SU-DHL-6 (cell line): ENCODE data around the gene MMP15.

Source experiments
- H2AFZ ChIP-seq: fragments of 200-600 bp; sonication (generic); 2 replicates; pipeline ENCODE4 v1.6.1; 2014; ENCODE audit warnings: low read depth, mild to moderate bottlenecking, moderate library complexity, mixed read lengths, antibody characterized with exemption, low read length; ENCODE audit not compliant: severe bottlenecking
- H3F3A ChIP-seq: fragments of 200-600 bp; shearing (Covaris generic); 2 replicates; pipeline ENCODE4 v1.6.0; 2016; ENCODE audit warnings: antibody characterized with exemption, mild to moderate bottlenecking; ENCODE audit not compliant: insufficient read depth
- H3K27ac ChIP-seq: fragments of 200-600 bp; sonication (generic); 2 replicates; pipeline ENCODE4 v1.5.1; 2016; ENCODE audit warnings: low read depth, mild to moderate bottlenecking, low read length, moderate library complexity, mixed read lengths
- H3K27me3 ChIP-seq: fragments of 200-600 bp; sonication (generic), shearing (Covaris generic); 2 replicates; pipeline ENCODE4 v1.6.0; 2014; ENCODE audit warnings: mild to moderate bottlenecking, low read length
- H3K36me3 ChIP-seq: fragments of 200-600 bp; sonication (generic); 2 replicates; pipeline ENCODE4 v1.6.1; 2014; ENCODE audit warnings: mild to moderate bottlenecking, low read length, mixed read lengths
- H3K4me2 ChIP-seq: fragments of 300-600, 200-600 bp; shearing (Covaris generic), sonication (generic); 2 replicates; pipeline ENCODE4 v1.6.0; 2014; ENCODE audit warnings: low read length, low read depth, mild to moderate bottlenecking; ENCODE audit not compliant: poor library complexity, severe bottlenecking
- H3K4me3 ChIP-seq: fragments of 200-600 bp; sonication (generic); 2 replicates; pipeline ENCODE4 v1.5.1; 2014; ENCODE audit warnings: antibody characterized with exemption, low read length, mild to moderate bottlenecking, mixed read lengths; ENCODE audit not compliant: insufficient read depth, poor library complexity, severe bottlenecking
- H3K79me2 ChIP-seq: fragments of 200-600 bp; sonication (generic); 2 replicates; pipeline ENCODE4 v1.6.1; 2014; ENCODE audit warnings: mild to moderate bottlenecking, low read length, moderate library complexity; ENCODE audit not compliant: insufficient read depth
- H3K9ac ChIP-seq: fragments of 200-600 bp; sonication (generic); 2 replicates; pipeline ENCODE4 v1.7.0; 2014; ENCODE audit warnings: mild to moderate bottlenecking, low read length
- H3K9me2 ChIP-seq: fragments of 200-600 bp; sonication (generic); replicated peaks from 2 replicates; pipeline ENCODE4 v1.6.1; 2014; ENCODE audit warnings: low read length; ENCODE audit not compliant: insufficient read depth
- H3K9me3 ChIP-seq: fragments of 200-600 bp; sonication (generic); 2 replicates; pipeline ENCODE4 v1.6.1; 2014; ENCODE audit warnings: low read length, mixed read lengths; ENCODE audit not compliant: insufficient read depth
- H4K20me1 ChIP-seq: fragments of 200-600 bp; sonication (generic); 2 replicates; pipeline ENCODE4 v1.6.1; 2014; ENCODE audit warnings: low read depth, mild to moderate bottlenecking, antibody characterized with exemption, low read length, moderate library complexity, mixed read lengths
- CTCF ChIP-seq: fragments of 200-600 bp; sonication (generic); IDR thresholded peaks from one replicate; pipeline ENCODE4 v1.5.1; 2017; ENCODE audit warnings: antibody characterized with exemption, mild to moderate bottlenecking, low read length, moderate library complexity; ENCODE audit not compliant: insufficient read depth, poor library complexity, severe bottlenecking
- EZH2phosphoT487 ChIP-seq: fragments of 200-600 bp; sonication (generic), shearing (Covaris generic); conservative IDR thresholded peaks from 2 replicates; pipeline ENCODE4 v1.6.1; 2018; ENCODE audit warnings: mild to moderate bottlenecking, antibody characterized with exemption, low read length, moderate library complexity, mixed read lengths

Gene MMP15

DNA sequence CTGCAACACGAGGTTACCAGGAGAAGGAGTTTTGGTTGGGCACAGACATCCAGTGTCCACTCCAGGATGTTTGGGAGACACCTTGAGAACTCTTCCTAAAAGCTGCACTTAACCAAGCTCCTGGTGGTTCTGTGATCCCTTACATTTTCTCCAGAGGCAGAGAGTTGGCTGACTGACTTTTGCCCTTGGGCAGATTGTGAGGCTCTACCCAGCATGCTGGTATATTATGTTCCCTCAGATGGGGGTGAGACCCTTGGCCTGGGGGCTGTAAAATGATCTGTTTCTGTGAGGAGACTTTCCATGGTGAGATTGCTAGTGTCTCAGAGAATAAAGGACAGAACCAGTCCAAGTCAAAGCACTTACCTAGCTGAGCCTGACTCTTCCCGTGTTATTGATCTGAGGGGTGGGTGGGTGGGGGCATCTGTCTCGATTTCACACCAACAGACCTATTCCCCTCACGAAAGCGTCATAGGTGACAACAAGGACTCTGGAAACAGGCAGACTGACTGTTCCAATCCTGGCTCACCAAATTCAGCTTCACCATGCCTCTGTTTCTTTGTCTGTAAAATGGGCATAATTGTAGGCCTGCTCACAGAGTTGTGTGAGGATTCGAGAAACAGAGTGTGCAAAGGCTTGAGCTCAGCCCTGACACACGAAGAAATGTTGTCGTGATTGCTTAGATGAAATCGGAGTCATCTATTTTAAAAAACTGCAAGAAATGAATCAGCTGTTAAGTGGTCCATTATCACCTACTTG, 12.2 kb upstream of the MMP15 start:
- no peaks in the 10 kb centered on the region for H3F3A ChIP-seq

DNA sequence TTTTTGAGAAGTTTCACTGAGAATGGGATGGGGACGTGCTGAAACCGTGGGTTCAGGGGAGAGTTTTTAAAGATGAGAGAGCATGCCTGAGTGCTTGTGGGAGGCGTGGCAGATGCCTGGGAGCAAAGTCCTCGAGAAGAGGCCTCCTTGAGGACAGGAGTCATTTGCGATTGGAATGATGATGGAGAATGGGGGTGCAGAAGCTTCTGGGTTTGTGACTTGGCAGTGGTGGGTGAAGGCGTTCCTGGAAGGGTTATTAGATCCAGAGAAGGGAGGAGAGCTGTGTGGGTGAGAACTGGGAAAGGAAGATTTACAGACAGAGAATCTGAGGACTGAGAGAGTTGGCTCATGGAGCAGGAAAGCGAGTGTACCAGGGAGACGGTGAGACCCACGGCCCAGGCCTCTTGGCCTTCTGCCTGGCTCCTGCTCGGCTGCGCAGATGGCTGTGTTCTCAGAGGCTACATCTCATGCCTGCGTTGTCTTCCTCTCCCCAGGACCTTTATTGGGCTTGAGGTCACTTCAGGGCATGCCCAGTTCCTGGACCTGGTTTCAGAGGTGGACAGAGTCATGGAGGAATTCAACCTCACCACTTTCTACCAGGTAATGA, 8.6 kb upstream of the MMP15 start:
- Histone ChIP-seq H3K9ac (no peak overlapping the region), H2AFZ (no peak overlapping the region)
- TF ChIP-seq EZH2phosphoT487 (no peak), CTCF (no peak)

More for the DNA sequence above, 12.2 kb upstream of the MMP15 start:
- Histone ChIP-seq H3K36me3 (no peaks in the 10 kb centered on the region), H2AFZ (no peak overlapping the region), H4K20me1 (no peaks in the 10 kb centered on the region), H3K79me2 (peaks cover 4% of the 10 kb centered on the region; the same call in 1 of the 2 replicates), H3K9me3 (no peaks in the 10 kb centered on the region), H3K4me2 (no peak overlapping the region), H3K9ac (no peak overlapping the region), H3K27me3 (no peaks in the 10 kb centered on the region), H3K27ac (no peak overlapping the region), H3K9me2 (no peaks in the 10 kb centered on the region), H3K4me3 (no peak overlapping the region)
- TF ChIP-seq EZH2phosphoT487: no peak
- TF ChIP-seq CTCF: no peak

DNA sequence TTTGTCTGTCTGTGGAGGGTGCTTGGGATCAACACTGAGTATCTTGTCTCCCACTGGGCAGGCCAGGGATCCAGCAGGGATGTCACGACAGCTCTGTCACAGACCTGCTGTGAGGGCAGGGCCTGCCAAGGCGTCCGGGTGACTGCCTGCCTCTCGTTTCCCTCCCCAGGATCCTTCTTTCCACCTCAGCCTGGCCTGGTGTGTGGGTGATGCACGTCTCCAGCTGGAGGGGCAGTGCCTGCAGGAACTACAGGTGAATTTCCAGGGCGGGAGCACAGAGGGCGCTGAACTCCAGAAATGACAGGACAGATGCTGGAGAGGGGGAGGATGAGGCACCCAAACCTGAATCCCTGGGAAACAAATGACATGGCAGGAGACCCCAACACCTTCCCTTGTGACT, 6.8 kb upstream of the MMP15 start:
- H3K4me3 ChIP-seq: no peak overlapping the region
- H2AFZ ChIP-seq: no peak overlapping the region
- H3K9ac ChIP-seq: no peak overlapping the region
- H4K20me1 ChIP-seq: no peaks in the 10 kb centered on the region
- no peaks in the 10 kb centered on the region for H3K27me3 ChIP-seq
- H3K4me2 ChIP-seq: no peak overlapping the region
- H3K36me3 ChIP-seq: no peaks in the 10 kb centered on the region
- H3K9me2 ChIP-seq: no peaks in the 10 kb centered on the region
- H3K27ac ChIP-seq: no peak overlapping the region
- no peaks in the 10 kb centered on the region for H3K9me3 ChIP-seq
- H3F3A ChIP-seq: no peaks in the 10 kb centered on the region
- H3K79me2 ChIP-seq: no peaks in the 10 kb centered on the region
- TF ChIP-seq CTCF (no peak), EZH2phosphoT487 (no peak)

More for the DNA sequence above, 8.6 kb upstream of the MMP15 start:
- H3K4me3 ChIP-seq: no peak overlapping the region
- H3K27ac ChIP-seq: no peak overlapping the region
- H3K27me3 ChIP-seq: no peaks in the 10 kb centered on the region
- no peaks in the 10 kb centered on the region for H3K79me2 ChIP-seq
- H3F3A ChIP-seq: no peaks in the 10 kb centered on the region
- H3K9me2 ChIP-seq: no peaks in the 10 kb centered on the region
- H3K9me3 ChIP-seq: no peaks in the 10 kb centered on the region
- H3K4me2 ChIP-seq: no peak overlapping the region
- no peaks in the 10 kb centered on the region for H4K20me1 ChIP-seq
- H3K36me3 ChIP-seq: no peaks in the 10 kb centered on the region
